Ovary (tissue), 9 donors: ENCODE measurements around the gene MYRF. TPM values are rescaled to one million over a fixed set of nuclear protein-coding genes. Genes with fewer than 3 reads are reported as not detected.

Source experiments
- DNase-seq, 5 donors: peaks; one replicate each; pipeline ENCODE4 v3.0.0-alpha.2; 2019 to 2020
- H3K27ac ChIP-seq, 2 donors: fragments of 200-600 bp; one replicate each; pipeline versions ENCODE4 v1.5.1 to v1.8.0; 2019 to 2022
- H3K27me3 ChIP-seq: fragments of 200-600 bp; one replicate; pipeline ENCODE4 v1.8.0; 2022
- H3K36me3 ChIP-seq: fragments of 200-600 bp; sonication (generic); one replicate; pipeline ENCODE4 v1.5.1; 2019
- H3K4me1 ChIP-seq: one replicate; pipeline ENCODE4 v1.8.1; 2013; ENCODE audit warnings: mild to moderate bottlenecking, moderate library complexity; ENCODE audit not compliant: insufficient read depth
- H3K4me3 ChIP-seq: fragments of 200-600 bp; sonication (generic); one replicate; pipeline ENCODE4 v1.5.1; 2017
- H3K9me3 ChIP-seq, 2 donors: fragments of 200-600 bp in 1 of 2; sonication (generic) in 1 of 2; one replicate each; pipeline versions ENCODE4 v1.5.1 to v1.8.1; 2013 to 2019; ENCODE audit warnings: mild to moderate bottlenecking in 1 of 2, moderate library complexity in 1 of 2
- CTCF ChIP-seq, 3 donors: fragments of 450-650 bp in 2 of 3; fragments of 200-600 bp in 1 of 3; IDR thresholded peaks; one replicate each; pipeline versions ENCODE4 v1.5.1 to v1.8.0; 2016 to 2022; ENCODE audit warnings: antibody characterized with exemption in 3 of 3, mild to moderate bottlenecking in 1 of 3
- EP300 ChIP-seq: sonication (generic); formaldehyde crosslinking; IDR thresholded peaks from one replicate; pipeline ENCODE4 v1.6.1; 2017; ENCODE audit warnings: antibody characterized with exemption
- POLR2A ChIP-seq: fragments of 450-650 bp; IDR thresholded peaks from one replicate; pipeline ENCODE4 v1.6.1; 2017; ENCODE audit warnings: antibody characterized with exemption, mild to moderate bottlenecking, moderate library complexity
- WGBS, 3 donors: extraction: QIAGEN DNeasy Blood & Tissue Kit in 1 of 3; methylation state at CpG; one replicate each; pipeline versions ENCODE4 v1.1.5 to v1.1.7; 2013 to 2017; 5-methylcytosine and 5-hydroxymethylcytosine counted together
- intact Hi-C, 4 donors: fragments of 100-400 bp; cut with DNase I; formaldehyde crosslinking; loops; one replicate each; pipeline versions ENCODE4 v1.11.0 to v1.15.1; 2022 to 2023
- polyA plus RNA-seq, 2 donors: library from polyadenylated mRNA; stranded (reverse); fragments of 200-250 nt in 1 of 2; fragments of 350-450 nt in 1 of 2; fragmentation: Illumina TruSeq in 1 of 2; extraction: RNeasy Lipid Tissue Mini Kit (QIAGEN cat#74804) in 1 of 2; gene quantifications; one replicate each; pipeline ENCODE4 v1.2.3, GENCODE V29; 2013 to 2014
- total RNA-seq, 7 donors: library from RNA; depleted of rRNA in 2 of 7; stranded (reverse); fragments of >200 nt in 2 of 7; fragmentation: NEBNext Ultra II Directional in 3 of 7; extraction: Animal tissue kit (Norgen Biotek cat#: 25700) in 3 of 7; gene quantifications; one replicate each; pipeline versions ENCODE4 v1.1.0 to v1.2.4, GENCODE V29; 2016 to 2023
- donor health status: DM: no; HTN: no; CAD: no; lungs with moderate emphysema.
- donor health status: DM: no; HTN: no; CAD: no.
- donor health status: Bipolar disorder and iron deficiency.
- donor health status: DM: yes; HTN: yes; CAD: no.
- donor health status: DM: no; HTN: no; CAD: no.
- donor health status: DM: yes; HTN: yes; CAD: no.

MYRF gene
- total and polyA plus RNA-seq, 9 donors = 6.6 to 109 (median 23.3) TPM

- WGBS, 3 donors = 84 to 88% (median 85%) methylated on average over 18 to 20 of the region's 20 CpGs
- H3K4me3 ChIP-seq = no peak overlapping the region
- H3K27ac ChIP-seq = peak overlapping the region; percentile 52 to 64
- intact Hi-C loops = no loop called here
- no peak for DNase-seq
- no peaks in the 10 kb centered on the region for H3K9me3 ChIP-seq
- TF ChIP-seq POLR2A = no peak
- TF ChIP-seq CTCF (IDR thresholded peaks at IDR 0.05) = no peak
- TF ChIP-seq EP300 = no peak
- no peaks in the 10 kb centered on the region for H3K27me3 ChIP-seq
- peaks cover 3% of the 10 kb centered on the region for H3K4me1 ChIP-seq
- H3K36me3 ChIP-seq = no peaks in the 10 kb centered on the region
Measured at GRCh38 chr11:61769946-61770683, 17.7 kb downstream of the MYRF start.

GRCh38 chr11:61771195-61771894 is 18.9 kb downstream of the MYRF start:
- Histone ChIP-seq H3K27me3 (no peaks in the 10 kb centered on the region), H3K4me1 (peaks cover 3% of the 10 kb centered on the region), H3K4me3 (no peak overlapping the region), H3K36me3 (no peaks in the 10 kb centered on the region), H3K9me3 (no peaks in the 10 kb centered on the region), H3K27ac (peak overlapping the region in 1 of 2 donors; percentile 54)
- intact Hi-C loops = no loop called here
- TF ChIP-seq POLR2A = no peak
- TF ChIP-seq CTCF (IDR thresholded peaks at IDR 0.05) = no peak
- TF ChIP-seq EP300 = no peak
- DNase-seq = no peak
- WGBS, 3 donors = 88 to 90% (median 89%) methylated on average over 15 of the region's 15 CpGs

- WGBS, 3 donors = 41 to 44% (median 43%) methylated on average over 7 of the region's 7 CpGs
- intact Hi-C loops = no loop called here
Measured at GRCh38 chr11:61771985-61772455, 19.6 kb downstream of the MYRF start.

GRCh38 chr11:61773356-61773755 is 20.9 kb downstream of the MYRF start:
- Histone ChIP-seq H3K27ac (no peak overlapping the region), H3K4me3 (no peak overlapping the region), H3K9me3 (no peaks in the 10 kb centered on the region), H3K4me1 (peaks cover 10% of the 10 kb centered on the region), H3K27me3 (no peaks in the 10 kb centered on the region), H3K36me3 (no peaks in the 10 kb centered on the region)
- WGBS, 3 donors = 71 to 75% (median 71%) methylated on average over 10 of the region's 10 CpGs
- intact Hi-C loops = no loop called here
- no peak for DNase-seq
- no peak for TF ChIP-seq EP300
- TF ChIP-seq CTCF (IDR thresholded peaks at IDR 0.05) = no peak
- no peak for TF ChIP-seq POLR2A

More at GRCh38 chr11:61771985-61772455, 19.6 kb downstream of the MYRF start:
- H3K9me3 ChIP-seq = no peaks in the 10 kb centered on the region
- no peak for DNase-seq
- no peak overlapping the region for H3K4me3 ChIP-seq
- H3K27ac ChIP-seq = peak overlapping the region; percentile 36 to 54
- H3K27me3 ChIP-seq = no peaks in the 10 kb centered on the region
- TF ChIP-seq CTCF (IDR thresholded peaks at IDR 0.05) (no peak), EP300 (no peak), POLR2A (no peak)
- H3K36me3 ChIP-seq = no peaks in the 10 kb centered on the region
- H3K4me1 ChIP-seq = peaks cover 4% of the 10 kb centered on the region
